MCF 10A (cell line): ENCODE results near the gene ACAA2. TPM values are rescaled to one million over a fixed set of nuclear protein-coding genes. Genes with fewer than 3 reads are reported as not detected.

Source experiments
- BruUV-seq: library from RNA; stranded (reverse); fragments of 400-500 nt; replicated peaks from 2 replicates; lab custom pipeline; 2021; lab: Mats Ljungman, UMichigan
- CTCF ChIA-PET: fragments of 300-600 bp; sonication (Branson Sonifier 250); formaldehyde crosslinking; extraction: SDS; loops from one replicate; lab custom pipeline; 2021; ENCODE audit warnings: antibody characterized with exemption, inconsistent platforms; lab: Yijun Ruan, JAX
- POLR2A ChIA-PET: fragments of 300-600, 350-650 bp; sonication (Branson Sonifier 250); formaldehyde crosslinking; extraction: SDS; loops from one replicate; lab custom pipeline; 2020; ENCODE audit warnings: antibody characterized with exemption, inconsistent platforms; lab: Yijun Ruan, JAX
- DNase-seq: peaks from one replicate; pipeline ENCODE4 v3.0.0-alpha.2; 2018; ENCODE audit not compliant: unreplicated experiment
- H3K27ac Mint-ChIP-seq: one replicate; pipeline ENCODE4 v1.8.0; 2022; ENCODE audit warnings: mild to moderate bottlenecking, low read depth, mixed read lengths; ENCODE audit not compliant: unreplicated experiment
- H3K27me3 Mint-ChIP-seq: one replicate; pipeline ENCODE4 v1.8.0; 2022; ENCODE audit warnings: mixed read lengths; ENCODE audit not compliant: insufficient read depth, unreplicated experiment
- H3K36me3 Mint-ChIP-seq: one replicate; pipeline ENCODE4 v1.8.0; 2022; ENCODE audit warnings: mild to moderate bottlenecking, moderate library complexity, mixed read lengths; ENCODE audit not compliant: insufficient read depth, unreplicated experiment
- H3K4me1 Mint-ChIP-seq: one replicate; pipeline ENCODE4 v1.8.0; 2022; ENCODE audit warnings: mixed read lengths; ENCODE audit not compliant: insufficient read depth, unreplicated experiment
- H3K4me3 Mint-ChIP-seq: one replicate; pipeline ENCODE4 v1.8.0; 2022; ENCODE audit warnings: mild to moderate bottlenecking, moderate library complexity, mixed read lengths; ENCODE audit not compliant: unreplicated experiment
- H3K9me3 Mint-ChIP-seq: one replicate; pipeline ENCODE4 v1.8.0; 2022; ENCODE audit warnings: mixed read lengths; ENCODE audit not compliant: unreplicated experiment
- CTCF ChIP-seq: fragments of 200-600 bp; IDR thresholded peaks from one replicate; pipeline ENCODE4 v1.8.0; 2022; ENCODE audit warnings: antibody characterized with exemption, mild to moderate bottlenecking; ENCODE audit not compliant: unreplicated experiment
- intact Hi-C: fragments of 100-400 bp; cut with micrococcal nuclease; formaldehyde crosslinking; loops from 2 replicates; pipeline ENCODE4 v1.14.1; 2022
- total RNA-seq: library from RNA; stranded (reverse); gene quantifications from 2 replicates; pipeline ENCODE4 v1.2.3, GENCODE V29; 2022

The ACAA2 gene
- total RNA-seq, 1 experiment from 2014 or later = 84.9 TPM

DNA sequence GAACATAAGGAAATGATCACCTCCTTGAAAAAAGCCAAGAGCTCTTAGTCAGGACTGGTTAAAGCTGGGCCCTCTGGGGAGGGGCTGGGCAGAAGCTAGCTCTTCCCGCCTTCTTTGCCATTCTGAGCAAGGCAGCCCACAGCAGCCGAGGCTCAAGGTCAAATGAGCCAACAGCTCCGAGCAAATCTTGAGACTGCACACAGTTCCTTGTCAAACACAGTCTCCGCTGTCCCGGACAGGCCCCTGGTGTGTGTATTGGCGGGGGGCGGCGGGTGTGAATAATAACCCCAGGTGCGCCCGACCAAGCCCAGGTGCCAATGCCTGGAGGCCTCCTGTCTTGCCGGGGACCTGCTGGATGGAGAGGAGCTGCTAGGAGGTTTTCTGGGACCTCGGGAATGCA lies 46.4 kb upstream of the ACAA2 start:
- peaks cover 1% of the 10 kb centered on the region for H3K4me1 Mint-ChIP-seq
- H3K9me3 Mint-ChIP-seq = no peaks in the 10 kb centered on the region
- ChIA-PET CTCF (interaction anchor here (0.6 to 6.0 kb wide), 27 partner anchors 9 to 569 kb away, joined by 3 to 52 read pairs (median 5); no protein-coding TSS in a partner anchor), POLR2A (interaction anchor here (1.4 to 2.1 kb wide), 3 partner anchors 15 to 22 kb away, joined by 3 to 9 read pairs (median 3); no protein-coding TSS in a partner anchor)
- H3K4me3 Mint-ChIP-seq = no peak overlapping the region
- no TSS peak for BruUV-seq
- H3K36me3 Mint-ChIP-seq = no peaks in the 10 kb centered on the region
- no peak for TF ChIP-seq CTCF
- intact Hi-C loops = loop anchor here (5.0 to 10.0 kb wide), 2 partner anchors 92 to 495 kb away; no protein-coding TSS in a partner anchor
- no peak for DNase-seq
- no peaks in the 10 kb centered on the region for H3K27me3 Mint-ChIP-seq
- no peak overlapping the region for H3K27ac Mint-ChIP-seq

DNA sequence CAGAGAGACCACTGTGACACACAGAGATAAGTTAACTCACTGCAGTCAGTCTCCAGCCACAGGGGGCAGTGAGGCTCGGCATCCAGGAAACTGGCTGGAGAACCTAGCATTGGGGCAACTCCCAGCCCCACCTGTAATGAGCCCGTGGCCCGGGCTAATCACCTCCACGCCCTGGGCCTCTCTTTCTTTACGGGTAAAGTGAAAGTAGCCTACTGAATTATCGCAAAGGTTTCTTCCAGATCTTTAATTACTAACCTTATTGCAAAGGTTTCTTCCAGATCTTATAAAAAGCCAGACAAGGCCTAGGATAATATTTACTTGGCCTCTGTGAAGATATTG lies 45.7 kb upstream of the ACAA2 start:
- H3K36me3 Mint-ChIP-seq = no peaks in the 10 kb centered on the region
- POLR2A ChIA-PET = interaction anchor here (1.2 to 2.1 kb wide), 6 partner anchors 10 to 368 kb away, joined by 3 to 14 read pairs (median 4); no protein-coding TSS in a partner anchor
- TF ChIP-seq CTCF = no peak
- CTCF ChIA-PET = interaction anchor here (0.7 to 6.6 kb wide), 38 partner anchors 8 to 366 kb away, joined by 3 to 52 read pairs (median 4); no protein-coding TSS in a partner anchor
- H3K27ac Mint-ChIP-seq = no peak overlapping the region
- H3K4me3 Mint-ChIP-seq = no peak overlapping the region
- no TSS peak for BruUV-seq
- intact Hi-C loops = loop anchor here (5.0 kb wide), 1 partner anchor 92 kb away; no protein-coding TSS in a partner anchor
- peaks cover 6% of the 10 kb centered on the region for H3K4me1 Mint-ChIP-seq
- no peaks in the 10 kb centered on the region for H3K27me3 Mint-ChIP-seq
- no peaks in the 10 kb centered on the region for H3K9me3 Mint-ChIP-seq
- DNase-seq = no peak

DNA sequence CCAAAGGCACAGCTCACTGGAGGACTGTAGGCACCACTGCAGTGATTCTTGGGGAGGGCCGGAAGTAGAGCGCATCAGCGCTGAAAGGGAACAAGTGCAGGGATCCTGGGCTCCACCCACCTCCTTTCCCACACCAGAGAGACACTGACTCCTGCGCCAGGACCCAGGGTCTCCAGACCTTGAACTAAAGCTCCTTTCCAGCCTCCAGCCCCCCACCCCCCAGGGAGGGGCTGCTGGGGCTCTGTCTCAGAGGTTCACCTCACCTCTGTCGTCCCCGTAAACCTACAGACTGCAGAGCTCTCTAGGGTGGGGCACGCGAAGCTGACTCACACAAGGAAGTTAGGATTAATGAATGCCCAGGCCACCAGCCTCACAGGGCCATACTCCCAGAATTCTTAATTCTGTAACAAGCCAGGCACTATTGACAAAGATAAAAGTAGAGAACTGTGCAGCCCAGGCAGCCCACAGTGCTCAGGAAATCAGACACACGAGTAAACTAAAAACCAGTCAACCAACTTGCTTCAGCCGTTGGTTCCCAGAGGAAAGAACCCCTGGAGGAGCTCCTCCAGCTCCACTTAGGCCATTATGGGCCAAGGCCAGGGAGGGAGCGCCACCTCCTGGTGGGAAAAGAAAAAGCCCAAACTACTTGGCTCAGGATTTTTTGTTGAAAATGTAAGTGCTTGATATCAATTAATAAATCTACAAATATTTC lies 45.1 kb upstream of the ACAA2 start:
- H3K4me3 Mint-ChIP-seq = no peak overlapping the region
- no peaks in the 10 kb centered on the region for H3K9me3 Mint-ChIP-seq
- no peak overlapping the region for H3K27ac Mint-ChIP-seq
- no peaks in the 10 kb centered on the region for H3K27me3 Mint-ChIP-seq
- peak; percentile 92 for TF ChIP-seq CTCF
- ChIA-PET POLR2A (interaction anchor here (1.0 to 2.1 kb wide), 7 partner anchors 9 to 367 kb away, joined by 3 to 14 read pairs (median 4); no protein-coding TSS in a partner anchor), CTCF (interaction anchor here (0.6 to 6.6 kb wide), 39 partner anchors 8 to 382 kb away, joined by 3 to 52 read pairs (median 4); no protein-coding TSS in a partner anchor)
- peak; percentile 72 for DNase-seq
- no peaks in the 10 kb centered on the region for H3K36me3 Mint-ChIP-seq
- intact Hi-C loops = loop anchor here (1.0 to 5.0 kb wide), 6 partner anchors 45 to 348 kb away; partner anchors contain the start of gene ACAA2
- no TSS peak for BruUV-seq
- peaks cover 6% of the 10 kb centered on the region for H3K4me1 Mint-ChIP-seq

GRCh38 chr18:49857708-49858107 lies 44.4 kb upstream of the ACAA2 start:
- no peaks in the 10 kb centered on the region for H3K9me3 Mint-ChIP-seq
- peaks cover 6% of the 10 kb centered on the region for H3K4me1 Mint-ChIP-seq
- BruUV-seq = no TSS peak
- POLR2A ChIA-PET = interaction anchor here (1.0 to 2.1 kb wide), 6 partner anchors 19 to 367 kb away, joined by 3 to 14 read pairs (median 4); no protein-coding TSS in a partner anchor
- no peak for TF ChIP-seq CTCF
- DNase-seq = no peak
- H3K36me3 Mint-ChIP-seq = no peaks in the 10 kb centered on the region
- no peak overlapping the region for H3K27ac Mint-ChIP-seq
- intact Hi-C loops = loop anchor here (1.0 to 5.0 kb wide), 6 partner anchors 44 to 347 kb away; partner anchors contain the start of gene ACAA2
- CTCF ChIA-PET = interaction anchor here (0.7 to 6.6 kb wide), 23 partner anchors 10 to 381 kb away, joined by 3 to 52 read pairs (median 8); no protein-coding TSS in a partner anchor
- H3K27me3 Mint-ChIP-seq = no peaks in the 10 kb centered on the region
- H3K4me3 Mint-ChIP-seq = no peak overlapping the region
